ENCODE data around the gene GSK3A.

GSK3A gene

DNA sequence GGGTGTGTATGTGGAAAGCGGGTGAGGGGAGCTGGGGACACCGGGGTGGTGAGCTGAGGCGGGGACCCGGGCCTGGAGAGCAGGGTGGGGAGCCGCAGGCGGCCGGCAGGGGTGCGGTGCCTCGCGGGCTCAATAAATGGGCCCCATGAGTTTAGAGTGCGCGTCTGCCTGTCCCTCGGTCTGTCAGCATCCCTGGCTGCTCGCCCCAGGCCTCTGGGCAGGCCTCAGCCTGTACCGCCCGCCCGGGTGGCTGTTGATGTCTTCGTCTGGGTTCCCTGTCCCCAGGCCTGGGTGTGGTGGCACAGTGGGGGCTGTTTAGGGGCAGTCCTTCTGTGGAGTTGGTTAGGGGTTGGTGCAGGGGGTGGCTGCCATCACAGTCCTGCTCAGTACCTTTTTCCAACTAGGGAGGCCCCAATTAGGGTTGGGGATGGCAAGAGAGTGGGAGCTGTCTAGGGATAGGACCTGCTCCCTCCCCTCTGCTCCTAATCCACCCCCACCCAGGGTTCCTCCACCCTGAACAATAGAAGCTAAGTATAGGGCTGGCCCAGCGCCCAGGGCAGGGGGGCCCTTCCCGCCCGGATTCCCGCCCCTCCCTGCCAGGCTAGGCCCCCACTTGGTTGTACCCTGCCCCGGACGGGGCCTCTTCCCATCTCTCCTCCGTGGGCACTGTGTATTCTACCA is 38.9 kb upstream of the GSK3A start:
- DNase-seq (ENCODE audit: low spot score), result no peak

DNA sequence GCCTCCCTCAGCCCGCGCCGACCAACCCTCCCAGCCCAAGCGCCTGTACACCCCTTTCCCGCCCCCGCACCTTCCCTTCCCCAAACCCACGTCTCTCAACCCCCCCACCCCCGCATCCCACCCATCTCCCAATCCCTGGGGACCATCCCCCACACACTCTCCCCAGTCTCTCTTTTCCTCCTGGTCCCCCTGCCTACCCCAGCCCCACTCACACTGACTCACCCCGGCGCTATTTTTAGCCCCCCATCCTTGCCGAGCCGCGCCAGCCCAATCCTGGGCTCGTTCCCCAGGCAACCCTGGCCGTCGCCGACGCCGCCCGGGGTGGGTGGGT is 38.4 kb upstream of the GSK3A start:
- DNase-seq (ENCODE audit: low spot score), result no peak

GRCh38 chr19:42279902-42280814 is 37.8 kb upstream of the GSK3A start:
- peak; percentile 94 for DNase-seq (ENCODE audit: low spot score)

GRCh38 chr19:42279155-42279901 is 36.9 kb upstream of the GSK3A start:
- no peak for DNase-seq (ENCODE audit: low spot score)

DNA sequence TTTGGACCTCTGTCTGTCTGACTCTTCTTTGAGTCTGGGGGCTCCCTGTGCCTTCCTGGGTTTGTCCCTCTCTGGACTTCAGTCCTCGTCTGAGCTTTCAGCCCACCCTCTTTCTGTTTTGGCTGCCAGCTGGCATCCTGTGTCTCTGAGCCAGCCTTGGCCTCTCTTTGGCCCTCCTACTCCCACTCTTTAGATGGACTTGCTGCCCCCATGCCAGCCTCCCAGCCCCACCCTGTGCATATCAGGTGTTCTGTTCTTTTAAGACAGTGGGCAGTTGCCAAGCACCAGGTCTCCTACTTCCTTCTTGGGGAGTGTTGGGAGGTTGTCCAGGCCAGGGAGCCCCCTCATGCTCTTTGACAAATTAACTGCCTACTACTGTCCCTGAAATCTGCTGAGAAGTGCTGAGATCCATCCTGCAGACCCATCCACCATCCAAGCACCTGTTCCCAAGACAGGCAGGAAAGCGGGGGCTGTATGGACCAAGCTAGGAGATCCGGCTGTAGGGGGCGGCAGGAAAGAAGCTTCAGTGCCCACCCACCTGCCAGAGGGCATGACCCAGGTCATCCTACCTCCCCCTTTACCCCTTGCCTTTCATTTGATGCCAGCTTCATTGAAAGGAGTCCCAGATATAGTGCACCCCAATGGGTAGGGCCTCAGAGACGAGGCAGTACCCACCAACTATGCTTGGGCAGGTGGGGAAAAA is 36.2 kb upstream of the GSK3A start:
- no peak for DNase-seq (ENCODE audit: low spot score)

- no peak for DNase-seq (ENCODE audit: low spot score)
These were observed 35.5 kb upstream of the GSK3A start for GRCh38 chr19:42277821-42278451.

GRCh38 chr19:42276821-42277220 is 34.4 kb upstream of the GSK3A start:
- DNase-seq (ENCODE audit: low spot score), result no peak

GRCh38 chr19:42276284-42276683 is 33.9 kb upstream of the GSK3A start:
- DNase-seq (ENCODE audit: low spot score), result no peak

DNA sequence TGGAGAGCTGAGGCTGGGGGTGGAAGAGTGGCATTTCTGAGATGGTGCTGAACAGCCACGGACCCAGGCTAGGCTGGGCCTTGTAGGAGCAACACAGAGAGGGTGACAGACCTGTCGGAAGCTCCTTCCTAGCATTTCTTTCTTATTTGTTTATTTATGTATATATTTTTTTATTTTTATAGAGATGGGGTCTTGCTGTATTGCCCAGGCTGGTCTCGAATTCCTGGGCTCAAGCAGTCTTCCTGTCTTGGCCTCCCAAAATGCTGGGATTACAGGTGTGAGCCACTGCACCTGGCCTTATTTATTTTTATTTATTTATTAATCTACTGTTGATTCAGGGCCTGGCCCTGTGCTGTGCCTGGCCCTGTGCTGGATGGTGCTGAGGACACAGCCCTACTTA is 33.1 kb upstream of the GSK3A start:
- DNase-seq (ENCODE audit: low spot score), result no peak

DNA sequence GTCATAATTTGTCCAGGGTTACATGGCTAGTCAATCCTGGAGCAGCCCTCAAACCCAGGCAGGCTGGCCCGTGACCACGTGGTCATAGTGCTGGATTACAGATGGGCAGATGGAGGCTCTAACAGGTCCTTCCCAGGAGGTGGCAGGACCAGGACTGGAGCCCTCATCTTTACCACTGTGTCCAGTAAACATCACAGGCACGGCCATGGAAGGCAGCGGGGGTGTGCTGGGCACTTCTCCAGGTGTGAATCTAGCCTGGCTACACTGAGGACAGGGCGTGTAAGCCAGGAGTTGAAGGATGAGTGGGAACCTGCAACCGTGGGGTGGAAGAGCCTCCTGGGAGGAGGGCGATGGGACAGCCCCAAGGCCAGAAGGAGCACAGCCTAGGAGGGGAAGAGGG is 32.7 kb upstream of the GSK3A start:
- no peak for DNase-seq (ENCODE audit: low spot score)

DNA sequence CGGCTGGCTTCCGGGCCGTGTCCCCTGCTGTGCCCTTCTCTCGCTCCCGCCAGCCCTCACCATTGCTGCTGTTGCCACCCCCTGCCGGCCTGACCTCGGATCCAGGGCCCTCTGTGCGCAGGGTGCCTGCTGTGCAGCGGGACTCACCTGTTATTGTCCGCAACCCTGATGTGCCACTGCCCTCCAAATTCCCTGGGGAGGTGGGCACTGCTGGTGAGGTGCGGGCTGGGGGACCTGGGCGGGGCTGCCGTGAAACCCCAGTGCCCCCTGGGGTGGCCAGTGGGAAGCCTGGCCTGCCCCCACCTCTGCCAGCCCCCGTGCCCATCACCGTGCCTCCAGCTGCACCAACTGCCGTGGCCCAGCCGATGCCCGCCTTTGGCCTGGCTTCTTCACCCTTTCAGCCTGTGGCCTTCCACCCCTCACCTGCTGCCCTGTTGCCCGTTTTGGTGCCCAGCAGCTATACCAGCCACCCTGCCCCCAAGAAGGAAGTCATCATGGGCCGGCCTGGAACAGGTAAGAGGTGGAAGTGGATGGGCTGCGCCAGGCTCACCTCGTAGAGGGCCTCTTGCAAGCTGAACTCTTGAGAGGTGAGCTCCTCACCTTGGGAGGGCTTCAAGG is 31.8 kb upstream of the GSK3A start:
- DNase-seq (ENCODE audit: low spot score), result no peak

GRCh38 chr19:42273407-42274064 is 31.1 kb upstream of the GSK3A start:
- no peak for DNase-seq (ENCODE audit: low spot score)

DNA sequence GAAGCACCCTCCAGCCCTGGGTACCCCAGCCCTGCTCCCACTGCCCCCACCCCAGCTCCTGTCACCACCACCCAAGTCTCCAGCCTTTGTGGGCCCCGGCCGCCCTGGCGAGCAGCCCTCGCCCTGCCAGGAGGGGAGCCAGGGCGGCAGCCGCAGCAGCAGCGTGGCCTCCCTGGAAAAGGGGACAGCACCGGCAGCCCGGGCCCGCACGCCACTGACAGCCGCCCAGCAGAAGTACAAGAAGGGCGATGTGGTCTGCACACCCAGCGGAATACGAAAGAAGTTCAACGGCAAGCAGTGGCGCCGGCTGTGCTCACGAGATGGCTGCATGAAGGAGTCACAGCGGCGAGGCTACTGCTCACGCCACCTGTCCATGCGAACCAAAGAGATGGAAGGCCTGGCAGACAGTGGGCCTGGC is 30.6 kb upstream of the GSK3A start:
- DNase-seq (ENCODE audit: low spot score), result no peak

DNA sequence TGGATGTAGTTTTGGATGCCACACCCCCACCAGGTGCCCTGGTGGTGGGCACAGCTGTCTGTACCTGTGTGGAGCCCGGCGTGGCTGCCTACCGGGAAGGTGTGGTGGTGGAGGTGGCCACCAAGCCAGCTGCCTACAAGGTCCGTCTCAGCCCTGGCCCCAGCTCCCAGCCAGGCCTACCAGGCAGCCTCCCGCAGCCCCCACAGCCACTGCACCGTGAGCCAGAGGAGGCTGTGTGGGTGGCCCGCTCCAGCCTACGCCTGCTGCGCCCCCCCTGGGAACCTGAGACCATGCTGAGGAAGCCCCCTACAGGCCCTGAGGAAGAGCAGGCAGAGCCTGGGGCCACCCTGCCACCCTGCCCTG is 30.1 kb upstream of the GSK3A start:
- no peak for DNase-seq (ENCODE audit: low spot score)

DNA sequence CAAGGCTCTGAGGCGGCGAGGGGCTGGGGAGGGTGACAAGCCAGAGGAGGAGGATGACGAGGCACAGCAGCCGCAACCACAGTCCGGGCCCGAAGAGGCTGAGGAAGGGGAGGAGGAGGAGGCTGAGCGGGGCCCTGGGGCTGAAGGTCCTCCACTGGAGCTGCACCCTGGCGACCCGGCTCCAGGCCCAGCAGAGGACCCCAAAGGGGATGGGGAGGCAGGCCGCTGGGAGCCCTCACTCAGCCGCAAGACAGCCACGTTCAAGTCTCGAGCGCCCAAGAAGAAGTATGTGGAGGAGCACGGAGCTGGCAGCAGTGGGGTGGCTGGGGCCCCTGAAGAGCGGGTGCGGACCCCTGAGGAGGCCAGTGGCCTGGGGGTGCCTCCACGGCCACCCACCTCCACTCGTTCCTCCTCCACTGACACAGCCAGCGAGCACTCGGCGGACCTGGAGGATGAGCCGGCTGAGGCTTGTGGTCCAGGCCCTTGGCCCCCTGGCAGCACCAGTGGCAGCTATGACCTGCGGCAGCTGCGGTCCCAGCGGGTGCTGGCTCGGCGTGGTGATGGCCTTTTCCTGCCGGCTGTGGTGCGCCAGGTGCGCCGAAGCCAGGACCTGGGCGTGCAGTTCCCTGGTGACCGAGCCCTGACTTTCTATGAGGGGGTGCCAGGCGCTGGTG is 29.6 kb upstream of the GSK3A start:
- DNase-seq (ENCODE audit: low spot score), result no peak

GRCh38 chr19:42271045-42271419 is 28.6 kb upstream of the GSK3A start:
- no peak for DNase-seq (ENCODE audit: low spot score)

DNA sequence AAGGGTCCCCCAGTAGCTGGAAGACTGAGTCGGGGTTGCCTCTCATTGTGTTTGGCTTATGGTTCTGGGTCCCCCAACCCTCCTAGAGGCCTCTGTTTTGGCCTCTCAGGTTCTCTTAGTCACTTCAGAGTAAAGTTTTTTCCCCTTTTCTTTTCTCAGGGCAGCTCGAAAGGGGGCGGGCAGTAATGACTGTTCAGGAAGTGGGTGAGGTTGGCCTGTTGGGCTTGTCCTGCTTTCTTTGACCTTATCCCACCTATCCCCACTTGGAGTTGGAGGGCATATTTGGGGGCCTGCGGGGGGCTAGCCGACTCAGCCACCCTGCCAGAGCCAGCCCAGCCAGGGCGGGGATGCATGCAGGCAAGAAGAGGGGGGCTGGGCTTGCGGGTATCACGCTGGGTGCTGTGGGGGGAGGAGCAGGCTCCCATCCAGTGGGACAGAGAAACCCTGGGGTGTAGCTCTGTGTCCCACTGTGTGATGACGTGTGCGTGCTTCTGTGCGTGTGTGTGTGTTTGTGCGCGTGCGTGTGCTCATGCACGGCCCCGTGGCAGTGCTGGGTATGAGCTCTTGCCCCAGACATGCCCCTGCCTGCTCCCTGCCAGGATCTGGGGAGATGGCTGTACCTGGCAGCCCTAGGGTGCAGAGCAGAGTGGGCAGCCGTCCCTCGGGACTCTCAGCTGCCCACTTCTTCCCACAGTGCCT is 28.1 kb upstream of the GSK3A start:
- no peak for DNase-seq (ENCODE audit: low spot score)

GRCh38 chr19:42269478-42270345 is 27.3 kb upstream of the GSK3A start:
- no peak for DNase-seq (ENCODE audit: low spot score)

Measured in SK-N-DZ (cell line).